Lower lobe of right lung (tissue), 2 donors: ENCODE results near the gene KIF26B. TPM values are rescaled to one million over a fixed set of nuclear protein-coding genes. Genes with fewer than 3 reads are reported as not detected.

Source experiments
- ATAC-seq, 2 donors: fragments of 200-7000 bp; cut with Tn5 transposase; one replicate each; pipeline ENCODE4 v1.9.1; 2020 to 2022; ENCODE audit warnings: mild to moderate bottlenecking in 2 of 2, moderate library complexity in 2 of 2
- DNase-seq: peaks from one replicate; pipeline ENCODE4 v3.0.0-alpha.2; 2020
- H3K27ac ChIP-seq: fragments of 200-600 bp; one replicate; pipeline ENCODE4 v1.8.0; 2022
- H3K27me3 ChIP-seq: fragments of 200-600 bp; one replicate; pipeline ENCODE4 v1.8.0; 2022; ENCODE audit warnings: low read depth
- H3K36me3 ChIP-seq: fragments of 200-600 bp; one replicate; pipeline ENCODE4 v1.8.0; 2022; ENCODE audit warnings: mild to moderate bottlenecking
- H3K4me1 ChIP-seq: fragments of 200-600 bp; one replicate; pipeline ENCODE4 v1.8.0; 2022
- H3K4me3 ChIP-seq: fragments of 200-600 bp; one replicate; pipeline ENCODE4 v1.8.0; 2022; ENCODE audit warnings: mild to moderate bottlenecking
- H3K9me3 ChIP-seq: fragments of 200-600 bp; one replicate; pipeline ENCODE4 v1.8.0; 2022
- CTCF ChIP-seq: fragments of 200-600 bp; IDR thresholded peaks from one replicate; pipeline ENCODE4 v1.8.0; 2022; ENCODE audit warnings: antibody characterized with exemption, mild to moderate bottlenecking
- intact Hi-C: fragments of 100-400 bp; cut with DNase I; formaldehyde crosslinking; loops from one replicate; pipeline ENCODE4 v1.11.0; 2022
- total RNA-seq: library from RNA; stranded (reverse); fragmentation: NEBNext Ultra II Directional; extraction: Animal tissue kit (Norgen Biotek cat#: 25700); gene quantifications from one replicate; pipeline ENCODE4 v1.2.1, GENCODE V29; 2021
- donor health status: DM: no; HTN: yes; CAD: no; lungs with severe emphysema.

Gene KIF26B
- total RNA-seq, 1 donor from 2014 or later = 1.2 TPM

DNA sequence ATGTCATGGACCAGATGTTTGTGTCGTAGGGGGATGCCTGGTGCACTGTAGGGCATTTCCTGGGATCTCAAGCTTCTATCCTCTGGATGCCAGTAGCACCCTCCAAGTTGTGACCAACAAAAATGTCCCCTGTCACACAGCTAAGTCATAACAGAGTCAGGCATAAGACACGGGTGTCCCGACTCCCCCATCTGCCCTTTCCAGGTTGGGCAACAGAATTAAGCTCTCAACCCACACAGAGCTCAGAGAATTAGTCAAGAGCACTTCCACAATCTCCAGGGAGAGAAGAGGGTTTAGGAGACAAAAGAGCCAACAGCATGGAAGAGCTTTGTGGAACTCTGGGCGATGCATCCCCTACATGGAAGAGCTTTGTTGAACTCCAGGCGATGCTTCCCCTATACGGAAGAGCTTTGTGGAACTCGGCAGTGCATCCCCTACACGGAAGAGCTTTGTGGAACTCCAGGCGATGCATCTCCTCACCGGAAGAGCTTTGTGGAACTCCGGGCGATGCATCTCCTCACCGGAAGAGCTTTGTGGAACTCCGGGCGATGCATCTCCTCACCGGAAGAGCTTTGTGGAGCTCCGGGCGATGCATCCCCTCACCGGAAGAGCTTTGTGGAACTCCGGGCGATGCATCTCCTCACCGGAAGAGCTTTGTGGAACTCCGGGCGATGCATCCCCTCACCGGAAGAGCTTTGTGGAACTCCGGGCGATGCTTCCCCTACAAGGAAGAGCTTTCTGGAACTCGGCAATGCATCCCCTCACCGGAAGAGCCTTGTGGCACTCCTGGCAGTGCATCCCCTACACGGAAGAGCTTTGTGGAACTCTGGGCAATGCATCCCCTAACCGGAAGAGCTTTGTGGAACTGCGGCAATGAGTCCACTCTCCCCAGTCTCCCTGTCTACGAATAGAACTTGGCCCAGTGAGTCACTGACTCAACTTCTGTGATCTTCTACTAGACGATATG is 422.7 kb downstream of the KIF26B start:
- Histone ChIP-seq H3K4me3 (no peak overlapping the region), H3K4me1 (no peaks in the 10 kb centered on the region), H3K36me3 (no peaks in the 10 kb centered on the region), H3K27ac (no peak overlapping the region), H3K27me3 (no peaks in the 10 kb centered on the region), H3K9me3 (no peaks in the 10 kb centered on the region)
- DNase-seq (no peak), ATAC-seq (no peak)
- intact Hi-C loops = no loop called here
- TF ChIP-seq CTCF = no peak

DNA sequence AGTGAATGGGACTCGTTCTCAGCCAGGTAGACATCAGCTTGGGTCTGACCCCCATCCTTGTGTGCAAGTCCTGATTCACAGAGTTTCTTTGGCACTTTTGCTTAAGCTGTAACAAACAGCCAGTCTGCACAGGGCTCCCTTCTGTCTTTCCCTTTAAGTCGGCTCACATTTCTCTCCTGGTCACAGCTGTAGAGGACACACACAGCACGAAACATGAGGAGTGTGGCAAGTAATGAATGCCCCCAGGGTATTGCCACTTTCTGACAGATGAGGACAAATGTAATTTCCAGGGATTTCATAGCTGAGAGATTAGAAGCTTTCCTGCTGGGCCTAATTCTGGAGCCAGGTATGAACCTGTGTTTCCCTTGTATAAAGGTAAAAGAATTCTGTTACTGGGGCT is 423.5 kb downstream of the KIF26B start:
- DNase-seq (no peak), ATAC-seq (no peak)
- no peak for TF ChIP-seq CTCF
- H3K27ac ChIP-seq = no peak overlapping the region
- no peaks in the 10 kb centered on the region for H3K27me3 ChIP-seq
- no peaks in the 10 kb centered on the region for H3K4me1 ChIP-seq
- no peaks in the 10 kb centered on the region for H3K9me3 ChIP-seq
- H3K4me3 ChIP-seq = no peak overlapping the region
- no peaks in the 10 kb centered on the region for H3K36me3 ChIP-seq
- intact Hi-C loops = no loop called here

GRCh38 chr1:245578771-245579170 is 424.0 kb downstream of the KIF26B start:
- H3K4me1 ChIP-seq = no peaks in the 10 kb centered on the region
- H3K9me3 ChIP-seq = no peaks in the 10 kb centered on the region
- no peak for TF ChIP-seq CTCF
- H3K27ac ChIP-seq = no peak overlapping the region
- H3K4me3 ChIP-seq = no peak overlapping the region
- ATAC-seq (no peak), DNase-seq (no peak)
- intact Hi-C loops = no loop called here
- no peaks in the 10 kb centered on the region for H3K27me3 ChIP-seq
- H3K36me3 ChIP-seq = no peaks in the 10 kb centered on the region

- no peak for TF ChIP-seq CTCF
- no peak for ATAC-seq
Observed at GRCh38 chr1:245579881-245580280, 425.1 kb downstream of the KIF26B start.

GRCh38 chr1:245580651-245581050 is 425.9 kb downstream of the KIF26B start:
- H3K9me3 ChIP-seq = no peaks in the 10 kb centered on the region
- no peaks in the 10 kb centered on the region for H3K27me3 ChIP-seq
- H3K36me3 ChIP-seq = no peaks in the 10 kb centered on the region
- DNase-seq = no peak
- ATAC-seq = no peak
- H3K4me1 ChIP-seq = no peaks in the 10 kb centered on the region
- no peak overlapping the region for H3K27ac ChIP-seq
- intact Hi-C loops = no loop called here
- no peak overlapping the region for H3K4me3 ChIP-seq
- TF ChIP-seq CTCF = no peak

More at GRCh38 chr1:245579881-245580280, 425.1 kb downstream of the KIF26B start:
- Histone ChIP-seq H3K27ac (no peak overlapping the region), H3K36me3 (no peaks in the 10 kb centered on the region), H3K4me3 (no peak overlapping the region), H3K9me3 (no peaks in the 10 kb centered on the region), H3K27me3 (no peaks in the 10 kb centered on the region), H3K4me1 (no peaks in the 10 kb centered on the region)
- DNase-seq = no peak
- intact Hi-C loops = no loop called here
